ENCODE results near the gene SLC16A8. TPM values are rescaled to one million over a fixed set of nuclear protein-coding genes. Genes with fewer than 3 reads are reported as not detected.

Gene SLC16A8
- polyA plus RNA-seq, 1 donor (not counting 4 experiments of a cell fraction or from before 2014, with no cell fraction given) = not detected

GRCh38 chr22:38075961-38076360, 8.0 kb downstream of the SLC16A8 start:
- FAIRE-seq = no peak

GRCh38 chr22:38075105-38075825, 8.7 kb downstream of the SLC16A8 start:
- Histone ChIP-seq H2AFZ (ENCODE audit: control insufficient read depth, low read length) (no peak overlapping the region), H3K9ac (ENCODE audit: control insufficient read depth, extremely low read depth, insufficient read depth, low read length) (no peak overlapping the region), H3K9me3 (ENCODE audit: control insufficient read depth, low read depth, low read length) (no peaks in the 10 kb centered on the region), H3K36me3 (ENCODE audit: control insufficient read depth in 2 of 2, extremely low read depth in 1 of 2, insufficient read depth in 2 of 2, low read length in 2 of 2) (peaks cover 13 to 17% of the 10 kb centered on the region in 2 experiments), H3K27me3 (ENCODE audit: control insufficient read depth, extremely low read depth, insufficient read depth, low read length) (no peaks in the 10 kb centered on the region), H3K4me2 (ENCODE audit: control insufficient read depth, extremely low read depth, insufficient read depth, low read depth, low read length) (no peak overlapping the region), H3K9me1 (ENCODE audit: control insufficient read depth, extremely low read depth, insufficient read depth, low read length) (no peaks in the 10 kb centered on the region), H3K27ac (ENCODE audit: control insufficient read depth, insufficient read depth, low read length) (no peak overlapping the region), H3K4me1 (ENCODE audit: control insufficient read depth, extremely low read depth, insufficient read depth, low read length) (no peaks in the 10 kb centered on the region), H3K4me3 (ENCODE audit: control insufficient read depth in 2 of 3, extremely low read depth in 1 of 3, insufficient read depth in 2 of 3, low read depth in 1 of 3, low read length in 3 of 3) (no peak overlapping the region), H3K79me2 (ENCODE audit: control insufficient read depth, insufficient read depth, low read length) (no peaks in the 10 kb centered on the region), H4K20me1 (ENCODE audit: control insufficient read depth, extremely low read depth, insufficient read depth, low read length) (no peaks in the 10 kb centered on the region)
- no peak for DNase-seq (ENCODE audit: low read depth, low spot score)
- dilution Hi-C loops (cut with MboI; ENCODE audit: extremely low pct_ligation_motif_present, low sequenced_read_pairs) = no loop called here
- no peak for FAIRE-seq
- TF ChIP-seq EZH2 (IDR thresholded peaks at IDR 0.05; ENCODE audit: low read length) = no peak
- no peak for TF ChIP-seq CTCF (optimal IDR thresholded peaks at IDR 0.05 in 1 of 3, IDR thresholded peaks at IDR 0.05 in 1 of 3, conservative IDR thresholded peaks at IDR 0.05 in 1 of 3; ENCODE audit: extremely low read depth in 1 of 3, insufficient read depth in 2 of 3, low read length in 3 of 3)

More at GRCh38 chr22:38075961-38076360, 8.0 kb downstream of the SLC16A8 start:
- H3K9me1 ChIP-seq (ENCODE audit: control insufficient read depth, extremely low read depth, insufficient read depth, low read length) = no peaks in the 10 kb centered on the region
- H3K4me3 ChIP-seq (ENCODE audit: control insufficient read depth in 2 of 3, extremely low read depth in 1 of 3, insufficient read depth in 2 of 3, low read depth in 1 of 3, low read length in 3 of 3) = no peak overlapping the region
- dilution Hi-C loops (cut with MboI; ENCODE audit: extremely low pct_ligation_motif_present, low sequenced_read_pairs) = no loop called here
- H3K27ac ChIP-seq (ENCODE audit: control insufficient read depth, insufficient read depth, low read length) = no peak overlapping the region
- H3K4me2 ChIP-seq (ENCODE audit: control insufficient read depth, extremely low read depth, insufficient read depth, low read depth, low read length) = no peak overlapping the region
- peaks cover 6% of the 10 kb centered on the region for H3K27me3 ChIP-seq (ENCODE audit: control insufficient read depth, extremely low read depth, insufficient read depth, low read length)
- H3K36me3 ChIP-seq (ENCODE audit: control insufficient read depth in 2 of 2, extremely low read depth in 1 of 2, insufficient read depth in 2 of 2, low read length in 2 of 2) = peaks cover 12 to 17% of the 10 kb centered on the region in 2 experiments
- H2AFZ ChIP-seq (ENCODE audit: control insufficient read depth, low read length) = no peak overlapping the region
- no peaks in the 10 kb centered on the region for H3K9me3 ChIP-seq (ENCODE audit: control insufficient read depth, low read depth, low read length)
- DNase-seq (ENCODE audit: low read depth, low spot score) = no peak
- H3K9ac ChIP-seq (ENCODE audit: control insufficient read depth, extremely low read depth, insufficient read depth, low read length) = no peak overlapping the region
- no peaks in the 10 kb centered on the region for H4K20me1 ChIP-seq (ENCODE audit: control insufficient read depth, extremely low read depth, insufficient read depth, low read length)
- no peaks in the 10 kb centered on the region for H3K4me1 ChIP-seq (ENCODE audit: control insufficient read depth, extremely low read depth, insufficient read depth, low read length)
- no peak for TF ChIP-seq EZH2 (IDR thresholded peaks at IDR 0.05; ENCODE audit: low read length)
- no peak for TF ChIP-seq CTCF (optimal IDR thresholded peaks at IDR 0.05 in 1 of 3, IDR thresholded peaks at IDR 0.05 in 1 of 3, conservative IDR thresholded peaks at IDR 0.05 in 1 of 3; ENCODE audit: extremely low read depth in 1 of 3, insufficient read depth in 2 of 3, low read length in 3 of 3)
- H3K79me2 ChIP-seq (ENCODE audit: control insufficient read depth, insufficient read depth, low read length) = no peaks in the 10 kb centered on the region

All from keratinocyte (primary cell).